KOPT-K1 (cell line): ENCODE data around the gene UBE2D2.

ENCODE experiments used
- H3K27ac ChIP-seq: fragments of 200-600 bp; sonication (generic); 2 replicates; pipeline ENCODE4 v1.5.1; 2016; ENCODE audit warnings: antibody characterized with exemption, mild to moderate bottlenecking, low read depth, low read length; ENCODE audit not compliant: poor library complexity, severe bottlenecking
- H3K36me3 ChIP-seq: fragments of 200-600 bp; sonication (generic); 2 replicates; pipeline ENCODE4 v1.5.1; 2017; ENCODE audit warnings: antibody characterized with exemption, mild to moderate bottlenecking, low read length, moderate library complexity; ENCODE audit not compliant: insufficient read depth
- H3K9me3 ChIP-seq: fragments of 200-600 bp; sonication (generic); 2 replicates; pipeline ENCODE4 v1.5.1; 2017; ENCODE audit warnings: antibody characterized with exemption, low read length, mild to moderate bottlenecking; ENCODE audit not compliant: insufficient read depth, poor library complexity, severe bottlenecking

Gene UBE2D2

DNA sequence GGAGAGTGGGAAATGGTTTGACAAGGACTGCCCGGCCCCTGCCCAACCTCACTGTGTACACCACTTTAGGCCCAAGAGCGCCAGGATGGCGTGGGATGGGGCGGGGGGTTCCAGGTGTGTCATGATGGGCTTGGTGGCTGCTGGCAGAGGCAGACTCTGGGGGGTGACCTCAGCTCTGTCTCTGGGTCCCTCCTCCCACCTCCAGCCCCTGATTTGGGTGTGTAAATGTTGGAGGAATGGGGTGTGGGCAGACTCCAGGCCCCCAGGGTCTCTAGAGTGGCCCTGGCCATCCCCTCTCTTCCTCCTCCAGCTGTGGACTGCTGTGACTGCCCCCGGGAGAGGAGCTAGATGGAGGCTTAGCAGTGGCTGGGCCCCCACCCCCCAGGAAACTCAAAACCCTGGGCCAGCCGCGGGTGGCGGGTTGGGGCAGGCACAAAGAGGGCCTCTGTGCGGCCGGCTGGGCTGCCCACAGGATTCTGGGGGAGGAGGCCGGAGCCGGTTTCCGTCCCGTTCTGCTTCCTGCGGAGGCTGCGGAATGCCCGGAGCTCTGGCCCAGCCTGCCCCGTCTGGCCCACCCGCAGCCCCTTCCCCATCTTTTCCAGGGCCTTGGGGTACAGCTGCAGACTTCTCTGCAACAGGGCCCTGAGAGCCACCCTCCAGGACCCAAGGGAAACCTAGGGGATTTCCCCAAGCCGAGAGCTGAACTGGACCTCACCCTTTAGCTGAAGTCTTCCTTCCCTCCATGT, 110.1 kb downstream of the UBE2D2 start:
- Histone ChIP-seq H3K36me3 (no peaks in the 10 kb centered on the region), H3K27ac (peak overlapping the region; percentile 95), H3K9me3 (no peaks in the 10 kb centered on the region)

DNA sequence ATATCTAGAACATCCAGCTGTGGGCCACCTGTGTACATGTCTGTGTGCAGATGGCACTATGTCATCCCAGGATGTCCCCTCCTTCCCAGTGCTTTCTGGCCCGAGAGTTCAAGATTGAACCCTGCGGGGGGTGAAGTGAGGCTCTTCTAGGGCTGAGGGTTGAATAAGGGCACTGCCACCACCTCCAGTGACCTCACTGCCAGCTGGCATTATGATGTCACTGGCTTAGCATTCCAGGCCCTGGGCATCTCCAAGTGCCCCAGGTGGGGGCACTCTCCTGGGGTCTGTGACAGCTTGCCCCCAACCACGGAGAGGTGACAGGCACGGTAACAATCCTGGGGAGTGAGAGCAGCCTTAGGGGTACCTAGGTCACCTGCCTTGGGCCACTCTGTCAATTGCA, 114.1 kb downstream of the UBE2D2 start:
- Histone ChIP-seq H3K36me3 (peaks cover 12% of the 10 kb centered on the region; the same call in 1 of the 2 replicates), H3K9me3 (no peaks in the 10 kb centered on the region), H3K27ac (peak overlapping the region; percentile 54)

DNA sequence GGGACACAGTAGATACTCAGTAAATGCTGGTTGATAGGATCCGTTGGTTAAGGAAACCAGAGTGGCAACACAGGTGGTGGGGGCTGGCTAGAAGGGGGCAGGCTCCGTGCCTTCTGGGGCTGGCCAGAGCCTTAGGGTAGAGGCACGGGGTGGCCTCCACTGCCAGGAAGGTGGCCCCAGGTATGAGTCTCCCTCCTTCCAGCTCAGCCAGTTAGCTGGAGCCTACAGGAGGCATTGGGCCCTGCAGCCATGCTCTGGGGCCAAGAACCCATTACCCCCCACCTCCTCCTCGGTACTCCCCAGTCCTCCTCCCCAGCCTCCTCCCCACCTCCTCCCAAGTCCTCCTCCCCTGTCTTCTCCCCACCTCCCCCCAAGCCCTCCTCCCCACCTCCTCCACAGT, 114.7 kb downstream of the UBE2D2 start:
- H3K9me3 ChIP-seq = no peaks in the 10 kb centered on the region
- H3K36me3 ChIP-seq = peaks cover 18% of the 10 kb centered on the region; the same call in 1 of the 2 replicates
- peak overlapping the region; percentile 54 for H3K27ac ChIP-seq

DNA sequence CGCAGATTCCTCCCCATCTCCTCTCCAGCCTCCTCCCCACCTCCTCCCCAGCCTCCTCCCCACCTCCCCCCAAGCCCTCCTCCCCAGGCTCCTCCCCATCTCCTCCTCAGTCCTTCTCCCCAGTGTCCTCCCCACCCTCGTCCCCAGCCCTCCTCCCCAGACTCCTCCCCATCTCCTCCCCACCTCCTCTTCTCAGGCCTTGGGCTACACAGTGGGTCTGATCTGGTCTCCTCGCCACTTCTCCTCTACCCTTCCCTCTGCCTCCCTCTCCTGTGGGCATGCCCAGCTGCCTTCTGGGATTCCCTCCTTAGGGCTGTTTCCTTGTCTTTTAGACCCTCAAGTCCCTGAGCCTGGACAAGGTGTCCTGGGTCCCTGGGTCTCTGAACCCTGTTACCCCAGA, 115.3 kb downstream of the UBE2D2 start:
- no peaks in the 10 kb centered on the region for H3K9me3 ChIP-seq
- H3K27ac ChIP-seq = peak overlapping the region; percentile 39
- H3K36me3 ChIP-seq = peaks cover 24% of the 10 kb centered on the region; the same call in 1 of the 2 replicates

DNA sequence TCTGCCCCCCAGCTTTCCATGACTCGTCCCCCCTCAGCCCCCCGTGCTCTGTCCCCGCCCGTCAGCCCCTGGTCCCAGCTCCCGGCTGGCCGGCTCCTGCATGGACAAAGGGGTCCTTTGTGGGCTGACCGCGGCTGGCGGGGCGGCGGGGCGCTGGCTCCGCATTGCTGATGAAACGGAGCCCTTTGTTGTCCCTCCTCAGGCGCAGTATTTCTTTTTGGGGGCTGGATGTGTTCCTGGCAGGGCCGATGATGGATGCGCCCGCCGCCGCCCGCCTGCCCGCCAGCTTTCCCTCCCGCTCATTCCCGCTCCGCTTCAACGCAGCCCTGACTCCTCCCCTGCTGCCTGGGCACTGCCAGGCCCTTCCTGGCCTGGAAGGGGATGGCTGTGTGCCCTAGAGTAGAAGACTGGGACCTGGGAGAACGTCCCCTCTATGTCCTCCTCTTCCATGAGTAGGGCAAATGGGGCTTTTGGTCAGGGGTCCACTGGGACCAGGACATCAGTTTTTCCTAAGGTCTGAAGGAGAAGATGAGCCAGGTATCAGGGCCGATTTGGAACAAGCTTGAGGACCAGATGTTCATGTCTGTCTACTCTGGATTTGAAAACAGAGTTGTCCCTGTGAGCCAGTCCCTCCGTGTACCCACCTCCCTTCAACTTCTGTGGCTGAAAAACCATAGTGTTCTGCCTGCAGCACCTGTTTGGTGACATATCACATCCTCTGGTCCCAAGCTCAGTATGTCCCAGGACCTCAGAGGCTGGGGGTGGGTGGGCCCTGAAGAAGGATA, 116.0 kb downstream of the UBE2D2 start:
- Histone ChIP-seq H3K27ac (peak overlapping the region; percentile 39), H3K9me3 (no peaks in the 10 kb centered on the region), H3K36me3 (peaks cover 30% of the 10 kb centered on the region; the same call in 1 of the 2 replicates)
